GM21423 (cell line): ENCODE results near the gene MYD88.

Experiments used
- ATAC-seq: cut with Tn5 transposase; IDR thresholded peaks from one replicate; pipeline ENCODE4 v1.9.1; 2021; ENCODE audit warnings: mild to moderate bottlenecking, moderate library complexity; ENCODE audit not compliant: unreplicated experiment

The MYD88 gene

GRCh38 chr3:38163841-38164642 is 25.6 kb downstream of the MYD88 start:
- ATAC-seq, result no peak

- no peak for ATAC-seq
These were observed 26.1 kb downstream of the MYD88 start for GRCh38 chr3:38164643-38164951.

- peak; percentile 93 for ATAC-seq
These were observed 26.7 kb downstream of the MYD88 start, which contains the start of gene OXSR1 for GRCh38 chr3:38164952-38165721. Gene OXSR1, plus strand, starts transcription at chr3:38165537. Its CDS starts 340 bp downstream, at chr3:38165877.

- peak; percentile 0 for ATAC-seq
These were observed 27.4 kb downstream of the MYD88 start for GRCh38 chr3:38165722-38166387.

- no peak for ATAC-seq
These were observed 29.1 kb downstream of the MYD88 start for GRCh38 chr3:38167591-38167990.

GRCh38 chr3:38168151-38169026 is 29.9 kb downstream of the MYD88 start:
- no peak for ATAC-seq

GRCh38 chr3:38169027-38169317 is 30.5 kb downstream of the MYD88 start:
- ATAC-seq, result no peak

- no peak for ATAC-seq
These were observed 32.3 kb downstream of the MYD88 start for GRCh38 chr3:38170722-38171121.

- ATAC-seq, result no peak
These were observed 33.2 kb downstream of the MYD88 start for GRCh38 chr3:38171622-38172021.

GRCh38 chr3:38173834-38174418 is 35.5 kb downstream of the MYD88 start:
- ATAC-seq, result peak; percentile 39

- no peak for ATAC-seq
These were observed 38.7 kb downstream of the MYD88 start for GRCh38 chr3:38177181-38177580.

- no peak for ATAC-seq
These were observed 48.3 kb downstream of the MYD88 start for GRCh38 chr3:38186781-38187180.

GRCh38 chr3:38190481-38190881 is 52.0 kb downstream of the MYD88 start:
- ATAC-seq, result no peak
